ENCODE measurements around the gene BATF. TPM values are rescaled to one million over a fixed set of nuclear protein-coding genes. Genes with fewer than 3 reads are reported as not detected.

BATF gene
- total RNA-seq, 2 donors from 2014 or later: 1.4 to 6.2 TPM

DNA sequence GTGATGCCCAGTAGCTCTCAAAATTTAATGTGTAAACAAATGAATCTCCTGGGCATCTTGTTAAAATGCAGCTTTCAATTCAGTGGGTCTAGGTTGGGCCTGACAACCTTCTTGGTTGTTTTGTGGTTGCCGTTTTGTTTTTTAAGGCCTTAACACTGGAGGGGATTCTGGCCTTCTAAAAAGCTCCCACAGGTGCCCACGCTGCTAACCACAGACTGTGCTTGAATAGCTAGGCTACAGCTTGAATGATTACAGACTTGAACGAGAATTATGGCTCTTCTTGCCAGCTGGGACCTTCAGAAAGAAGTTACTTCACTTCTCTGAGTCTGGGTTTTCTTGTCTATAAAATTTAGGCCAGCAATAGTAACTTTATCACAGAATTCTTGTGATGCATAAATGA lies 54.8 kb downstream of the BATF start:
- Histone ChIP-seq H3K27me3 (no peaks in the 10 kb centered on the region), H3K27ac (no peak overlapping the region), H3K9me3 (no peaks in the 10 kb centered on the region), H3K4me1 (peaks cover 0 to 23% of the 10 kb centered on the region in 2 donors), H3K36me3 (no peaks in the 10 kb centered on the region), H3K4me3 (no peak overlapping the region)
- no peak for DNase-seq (ENCODE audit: low spot score)
- TF ChIP-seq, protein P1, sequence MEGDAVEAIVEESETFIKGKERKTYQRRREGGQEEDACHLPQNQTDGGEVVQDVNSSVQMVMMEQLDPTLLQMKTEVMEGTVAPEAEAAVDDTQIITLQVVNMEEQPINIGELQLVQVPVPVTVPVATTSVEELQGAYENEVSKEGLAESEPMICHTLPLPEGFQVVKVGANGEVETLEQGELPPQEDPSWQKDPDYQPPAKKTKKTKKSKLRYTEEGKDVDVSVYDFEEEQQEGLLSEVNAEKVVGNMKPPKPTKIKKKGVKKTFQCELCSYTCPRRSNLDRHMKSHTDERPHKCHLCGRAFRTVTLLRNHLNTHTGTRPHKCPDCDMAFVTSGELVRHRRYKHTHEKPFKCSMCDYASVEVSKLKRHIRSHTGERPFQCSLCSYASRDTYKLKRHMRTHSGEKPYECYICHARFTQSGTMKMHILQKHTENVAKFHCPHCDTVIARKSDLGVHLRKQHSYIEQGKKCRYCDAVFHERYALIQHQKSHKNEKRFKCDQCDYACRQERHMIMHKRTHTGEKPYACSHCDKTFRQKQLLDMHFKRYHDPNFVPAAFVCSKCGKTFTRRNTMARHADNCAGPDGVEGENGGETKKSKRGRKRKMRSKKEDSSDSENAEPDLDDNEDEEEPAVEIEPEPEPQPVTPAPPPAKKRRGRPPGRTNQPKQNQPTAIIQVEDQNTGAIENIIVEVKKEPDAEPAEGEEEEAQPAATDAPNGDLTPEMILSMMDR (IDR thresholded peaks at IDR 0.05): no peak

DNA sequence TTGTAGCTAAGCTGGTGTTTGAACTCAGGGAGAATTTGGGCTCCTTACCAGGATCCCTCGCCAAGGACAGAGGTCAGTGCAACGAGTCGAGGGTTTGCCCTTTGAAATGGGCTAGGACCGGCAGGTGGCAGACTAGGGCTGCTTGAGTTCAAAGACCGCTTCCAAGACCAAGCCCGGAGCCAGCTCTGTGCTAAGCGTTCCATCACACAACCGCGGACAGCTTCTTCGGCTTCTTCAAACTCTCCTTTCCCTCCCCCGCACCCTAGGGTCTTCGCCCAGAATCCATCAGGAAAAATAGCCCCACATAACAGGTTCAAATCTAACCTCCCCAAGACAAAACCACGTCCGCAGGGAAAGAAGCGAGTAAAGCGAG lies 55.4 kb downstream of the BATF start:
- peak; percentile 92 for DNase-seq (ENCODE audit: low spot score)
- Histone ChIP-seq H3K27me3 (no peaks in the 10 kb centered on the region), H3K27ac (peak overlapping the region; percentile 71 to 82), H3K9me3 (no peaks in the 10 kb centered on the region), H3K36me3 (no peaks in the 10 kb centered on the region), H3K4me1 (peaks cover 0 to 23% of the 10 kb centered on the region in 2 donors), H3K4me3 (peak overlapping the region; percentile 41 to 62)
- TF ChIP-seq, protein P1 (IDR thresholded peaks at IDR 0.05): peak; percentile 56 to 84

DNA sequence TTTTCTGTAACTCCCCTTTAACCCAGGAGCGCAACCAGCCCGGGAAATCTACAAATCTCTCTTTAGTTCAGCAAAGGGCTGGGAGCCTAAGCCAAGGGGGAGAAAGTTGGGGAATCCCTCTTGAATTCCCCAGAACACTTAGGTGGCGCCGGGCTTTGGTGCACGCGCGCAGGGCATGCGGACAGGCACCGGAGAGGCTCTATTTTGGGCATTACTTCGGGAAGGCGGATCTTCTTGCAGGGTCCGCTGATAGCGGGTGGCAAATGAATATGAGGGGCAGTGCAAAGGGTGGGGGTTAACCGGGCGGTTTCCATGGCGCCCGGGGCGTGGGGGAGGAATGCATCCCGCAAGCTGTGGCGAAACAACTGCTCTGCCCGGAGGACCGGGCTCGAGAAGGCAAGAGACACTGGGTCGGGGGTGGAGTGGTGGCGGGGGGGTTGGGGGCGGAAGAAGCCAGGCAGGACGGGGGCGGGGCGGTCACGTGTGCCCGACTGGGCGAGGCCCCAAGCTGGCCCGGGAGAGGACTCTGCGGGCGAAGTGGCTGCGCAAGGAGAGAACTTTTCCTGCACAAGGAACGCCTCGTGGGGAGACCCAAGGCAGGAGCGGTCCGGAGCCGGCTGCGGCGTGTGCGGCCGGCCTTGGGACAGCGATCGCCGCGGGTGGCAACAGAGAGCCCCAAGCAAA lies 56.0 kb downstream of the BATF start, which contains the start of gene FLVCR2:
Gene FLVCR2, plus strand, starts transcription at position 519 of the 684 bp plus-strand sequence. CDS start 353 bp downstream, outside the sequence.
- Histone ChIP-seq H3K4me1 (peaks cover 0 to 23% of the 10 kb centered on the region in 2 donors), H3K4me3 (peak within 1 kb of the TSS; percentile 41 to 62), H3K9me3 (no peaks in the 10 kb centered on the region), H3K27ac (peak within 1 kb of the TSS; percentile 71 to 82), H3K27me3 (no peaks in the 10 kb centered on the region), H3K36me3 (no peaks in the 10 kb centered on the region)
- TF ChIP-seq, protein P1 (IDR thresholded peaks at IDR 0.05): no peak
- peak; percentile 87 for DNase-seq (ENCODE audit: low spot score)

DNA sequence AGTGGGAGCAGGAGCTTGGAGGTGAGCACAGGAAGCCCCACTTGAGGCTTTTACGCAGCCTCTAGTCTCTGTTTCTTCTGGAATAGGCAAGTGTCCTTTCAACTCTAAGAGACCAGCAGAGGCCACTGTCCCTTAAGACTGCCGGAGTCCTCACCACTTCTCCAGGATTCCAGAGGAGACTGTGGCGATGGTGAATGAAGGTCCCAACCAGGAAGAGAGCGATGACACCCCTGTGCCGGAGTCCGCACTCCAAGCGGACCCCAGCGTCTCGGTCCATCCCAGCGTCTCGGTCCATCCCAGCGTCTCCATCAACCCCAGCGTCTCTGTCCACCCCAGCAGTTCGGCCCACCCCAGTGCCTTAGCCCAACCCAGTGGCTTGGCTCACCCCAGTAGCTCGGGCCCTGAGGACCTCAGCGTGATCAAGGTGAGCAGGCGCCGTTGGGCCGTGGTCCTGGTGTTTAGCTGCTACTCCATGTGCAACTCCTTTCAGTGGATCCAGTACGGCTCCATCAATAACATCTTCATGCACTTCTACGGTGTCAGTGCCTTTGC lies 56.6 kb downstream of the BATF start:
- H3K27ac ChIP-seq: peak overlapping the region; percentile 71 to 82
- H3K36me3 ChIP-seq: no peaks in the 10 kb centered on the region
- peaks cover 0 to 23% of the 10 kb centered on the region in 2 donors for H3K4me1 ChIP-seq
- TF ChIP-seq, protein P1 (IDR thresholded peaks at IDR 0.05): peak in 1 of 2 donors; percentile 57
- H3K9me3 ChIP-seq: no peaks in the 10 kb centered on the region
- H3K27me3 ChIP-seq: no peaks in the 10 kb centered on the region
- peak overlapping the region; percentile 41 to 62 for H3K4me3 ChIP-seq
- peak; percentile 66 for DNase-seq (ENCODE audit: low spot score)

DNA sequence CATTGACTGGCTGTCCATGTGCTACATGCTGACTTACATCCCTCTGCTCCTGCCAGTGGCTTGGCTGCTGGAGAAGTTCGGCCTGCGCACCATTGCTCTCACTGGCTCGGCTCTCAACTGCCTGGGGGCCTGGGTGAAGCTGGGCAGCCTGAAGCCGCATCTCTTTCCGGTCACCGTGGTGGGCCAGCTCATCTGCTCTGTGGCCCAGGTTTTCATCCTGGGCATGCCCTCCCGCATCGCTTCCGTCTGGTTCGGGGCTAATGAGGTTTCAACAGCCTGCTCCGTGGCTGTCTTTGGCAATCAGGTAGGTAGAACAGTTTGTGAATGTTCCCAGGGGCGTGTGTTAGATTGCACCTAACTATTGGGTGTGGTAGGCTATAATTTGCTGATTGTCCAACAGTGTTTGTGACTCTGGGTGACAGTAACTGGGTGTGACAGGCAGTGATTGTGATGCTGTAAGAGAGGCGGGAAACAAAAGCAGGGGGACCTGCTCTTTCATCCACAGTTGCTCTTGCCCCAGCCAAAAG lies 57.1 kb downstream of the BATF start:
- Histone ChIP-seq H3K36me3 (no peaks in the 10 kb centered on the region), H3K27ac (peak overlapping the region; percentile 71 to 82), H3K9me3 (no peaks in the 10 kb centered on the region), H3K4me3 (peak overlapping the region; percentile 41 to 62), H3K27me3 (no peaks in the 10 kb centered on the region), H3K4me1 (peaks cover 0 to 23% of the 10 kb centered on the region in 2 donors)
- TF ChIP-seq, protein P1 (IDR thresholded peaks at IDR 0.05): no peak
- DNase-seq (ENCODE audit: low spot score): no peak

Data from right atrium auricular region (tissue), 2 donors.